ENCODE results near the gene ZMYM5. TPM values are rescaled to one million over a fixed set of nuclear protein-coding genes. Genes with fewer than 3 reads are reported as not detected.

The ZMYM5 gene
- total and polyA plus RNA-seq, 9 of the 15 experiments (the other 6 are each of a cell fraction or from before 2014, with no cell fraction given): 5.4 to 11.9 (median 7.8) TPM

DNA sequence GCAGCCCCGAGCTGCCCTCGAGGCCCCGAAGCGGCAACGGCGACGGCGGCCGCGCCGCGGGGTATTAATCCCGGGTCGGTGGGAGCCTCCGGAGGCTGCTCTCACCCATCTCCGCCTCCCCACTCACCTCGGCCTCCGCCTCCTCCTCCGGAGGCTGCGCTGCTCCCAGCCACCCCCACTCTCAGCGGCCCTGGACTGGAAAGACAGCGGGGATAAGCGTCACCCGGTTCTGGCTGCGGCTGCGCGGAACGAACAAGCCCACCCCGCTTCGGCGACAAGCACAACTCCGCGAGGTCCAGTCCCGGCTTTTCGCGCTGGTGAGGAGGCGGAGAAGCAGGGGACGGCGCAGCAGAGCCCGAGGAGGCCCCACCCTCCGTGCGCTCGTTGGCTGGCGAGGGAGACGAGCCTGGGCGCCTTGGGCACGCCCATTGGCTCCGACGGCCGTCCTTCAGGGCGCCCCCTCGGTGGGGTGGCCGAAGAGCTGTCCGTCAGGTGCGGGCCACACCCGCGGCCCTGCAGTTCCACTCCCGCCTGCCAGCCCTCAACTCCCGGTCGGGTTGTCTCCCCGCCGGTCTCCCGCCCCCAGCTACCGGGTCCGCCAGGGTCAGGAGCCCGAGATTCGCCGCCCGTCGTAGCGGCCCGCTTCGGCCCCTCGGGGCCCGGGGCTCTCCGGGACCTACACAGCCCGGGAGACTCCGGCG lies at the start of gene ZMYM5 (continued):
- TF ChIP-seq, protein P1, sequence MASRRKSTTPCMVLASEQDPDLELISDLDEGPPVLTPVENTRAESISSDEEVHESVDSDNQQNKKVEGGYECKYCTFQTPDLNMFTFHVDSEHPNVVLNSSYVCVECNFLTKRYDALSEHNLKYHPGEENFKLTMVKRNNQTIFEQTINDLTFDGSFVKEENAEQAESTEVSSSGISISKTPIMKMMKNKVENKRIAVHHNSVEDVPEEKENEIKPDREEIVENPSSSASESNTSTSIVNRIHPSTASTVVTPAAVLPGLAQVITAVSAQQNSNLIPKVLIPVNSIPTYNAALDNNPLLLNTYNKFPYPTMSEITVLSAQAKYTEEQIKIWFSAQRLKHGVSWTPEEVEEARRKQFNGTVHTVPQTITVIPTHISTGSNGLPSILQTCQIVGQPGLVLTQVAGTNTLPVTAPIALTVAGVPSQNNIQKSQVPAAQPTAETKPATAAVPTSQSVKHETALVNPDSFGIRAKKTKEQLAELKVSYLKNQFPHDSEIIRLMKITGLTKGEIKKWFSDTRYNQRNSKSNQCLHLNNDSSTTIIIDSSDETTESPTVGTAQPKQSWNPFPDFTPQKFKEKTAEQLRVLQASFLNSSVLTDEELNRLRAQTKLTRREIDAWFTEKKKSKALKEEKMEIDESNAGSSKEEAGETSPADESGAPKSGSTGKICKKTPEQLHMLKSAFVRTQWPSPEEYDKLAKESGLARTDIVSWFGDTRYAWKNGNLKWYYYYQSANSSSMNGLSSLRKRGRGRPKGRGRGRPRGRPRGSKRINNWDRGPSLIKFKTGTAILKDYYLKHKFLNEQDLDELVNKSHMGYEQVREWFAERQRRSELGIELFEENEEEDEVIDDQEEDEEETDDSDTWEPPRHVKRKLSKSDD (conservative IDR thresholded peaks at IDR 0.05; ENCODE audit: low read length): no peak
- TF ChIP-seq ARNT (IDR thresholded peaks at IDR 0.05) (no peak), ILF3 (IDR thresholded peaks at IDR 0.05; ENCODE audit: borderline replicate concordance) (no peak), GATAD2B (IDR thresholded peaks at IDR 0.05; ENCODE audit: borderline replicate concordance) (no peak), MCM5 (IDR thresholded peaks at IDR 0.05; ENCODE audit: low read depth) (no peak), HMGN3 (IDR thresholded peaks at IDR 0.05; ENCODE audit: borderline replicate concordance, extremely low read depth, insufficient read length, low read depth, low read length) (no peak), SLC30A9 (CRISPR knock-in tag; IDR thresholded peaks at IDR 0.05) (no peak), ZNF143 (CRISPR knock-in tag; IDR thresholded peaks at IDR 0.05) (no peak), HMG20A (CRISPR knock-in tag; conservative IDR thresholded peaks at IDR 0.05) (no peak), CBX8 (IDR thresholded peaks at IDR 0.05; ENCODE audit: borderline replicate concordance, extremely low read depth, low read depth, low read length, poor library complexity, severe bottlenecking) (no peak), NCOA2 (IDR thresholded peaks at IDR 0.05; ENCODE audit: partially characterized antibody in 2 of 2) (no peak)
- TF ChIP-seq, protein P2, sequence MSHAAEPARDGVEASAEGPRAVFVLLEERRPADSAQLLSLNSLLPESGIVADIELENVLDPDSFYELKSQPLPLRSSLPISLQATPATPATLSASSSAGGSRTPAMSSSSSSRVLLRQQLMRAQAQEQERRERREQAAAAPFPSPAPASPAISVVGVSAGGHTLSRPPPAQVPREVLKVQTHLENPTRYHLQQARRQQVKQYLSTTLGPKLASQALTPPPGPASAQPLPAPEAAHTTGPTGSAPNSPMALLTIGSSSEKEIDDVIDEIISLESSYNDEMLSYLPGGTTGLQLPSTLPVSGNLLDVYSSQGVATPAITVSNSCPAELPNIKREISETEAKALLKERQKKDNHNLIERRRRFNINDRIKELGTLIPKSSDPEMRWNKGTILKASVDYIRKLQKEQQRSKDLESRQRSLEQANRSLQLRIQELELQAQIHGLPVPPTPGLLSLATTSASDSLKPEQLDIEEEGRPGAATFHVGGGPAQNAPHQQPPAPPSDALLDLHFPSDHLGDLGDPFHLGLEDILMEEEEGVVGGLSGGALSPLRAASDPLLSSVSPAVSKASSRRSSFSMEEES (CRISPR knock-in tag; IDR thresholded peaks at IDR 0.05): no peak
- TF ChIP-seq, protein P3, sequence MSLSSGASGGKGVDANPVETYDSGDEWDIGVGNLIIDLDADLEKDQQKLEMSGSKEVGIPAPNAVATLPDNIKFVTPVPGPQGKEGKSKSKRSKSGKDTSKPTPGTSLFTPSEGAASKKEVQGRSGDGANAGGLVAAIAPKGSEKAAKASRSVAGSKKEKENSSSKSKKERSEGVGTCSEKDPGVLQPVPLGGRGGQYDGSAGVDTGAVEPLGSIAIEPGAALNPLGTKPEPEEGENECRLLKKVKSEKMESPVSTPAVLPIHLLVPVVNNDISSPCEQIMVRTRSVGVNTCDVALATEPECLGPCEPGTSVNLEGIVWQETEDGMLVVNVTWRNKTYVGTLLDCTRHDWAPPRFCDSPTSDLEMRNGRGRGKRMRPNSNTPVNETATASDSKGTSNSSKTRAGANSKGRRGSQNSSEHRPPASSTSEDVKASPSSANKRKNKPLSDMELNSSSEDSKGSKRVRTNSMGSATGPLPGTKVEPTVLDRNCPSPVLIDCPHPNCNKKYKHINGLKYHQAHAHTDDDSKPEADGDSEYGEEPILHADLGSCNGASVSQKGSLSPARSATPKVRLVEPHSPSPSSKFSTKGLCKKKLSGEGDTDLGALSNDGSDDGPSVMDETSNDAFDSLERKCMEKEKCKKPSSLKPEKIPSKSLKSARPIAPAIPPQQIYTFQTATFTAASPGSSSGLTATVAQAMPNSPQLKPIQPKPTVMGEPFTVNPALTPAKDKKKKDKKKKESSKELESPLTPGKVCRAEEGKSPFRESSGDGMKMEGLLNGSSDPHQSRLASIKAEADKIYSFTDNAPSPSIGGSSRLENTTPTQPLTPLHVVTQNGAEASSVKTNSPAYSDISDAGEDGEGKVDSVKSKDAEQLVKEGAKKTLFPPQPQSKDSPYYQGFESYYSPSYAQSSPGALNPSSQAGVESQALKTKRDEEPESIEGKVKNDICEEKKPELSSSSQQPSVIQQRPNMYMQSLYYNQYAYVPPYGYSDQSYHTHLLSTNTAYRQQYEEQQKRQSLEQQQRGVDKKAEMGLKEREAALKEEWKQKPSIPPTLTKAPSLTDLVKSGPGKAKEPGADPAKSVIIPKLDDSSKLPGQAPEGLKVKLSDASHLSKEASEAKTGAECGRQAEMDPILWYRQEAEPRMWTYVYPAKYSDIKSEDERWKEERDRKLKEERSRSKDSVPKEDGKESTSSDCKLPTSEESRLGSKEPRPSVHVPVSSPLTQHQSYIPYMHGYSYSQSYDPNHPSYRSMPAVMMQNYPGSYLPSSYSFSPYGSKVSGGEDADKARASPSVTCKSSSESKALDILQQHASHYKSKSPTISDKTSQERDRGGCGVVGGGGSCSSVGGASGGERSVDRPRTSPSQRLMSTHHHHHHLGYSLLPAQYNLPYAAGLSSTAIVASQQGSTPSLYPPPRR (CRISPR knock-in tag; IDR thresholded peaks at IDR 0.05; ENCODE audit: borderline replicate concordance): no peak
- TF ChIP-seq, protein P4, sequence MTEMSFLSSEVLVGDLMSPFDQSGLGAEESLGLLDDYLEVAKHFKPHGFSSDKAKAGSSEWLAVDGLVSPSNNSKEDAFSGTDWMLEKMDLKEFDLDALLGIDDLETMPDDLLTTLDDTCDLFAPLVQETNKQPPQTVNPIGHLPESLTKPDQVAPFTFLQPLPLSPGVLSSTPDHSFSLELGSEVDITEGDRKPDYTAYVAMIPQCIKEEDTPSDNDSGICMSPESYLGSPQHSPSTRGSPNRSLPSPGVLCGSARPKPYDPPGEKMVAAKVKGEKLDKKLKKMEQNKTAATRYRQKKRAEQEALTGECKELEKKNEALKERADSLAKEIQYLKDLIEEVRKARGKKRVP (CRISPR knock-in tag; IDR thresholded peaks at IDR 0.05): no peak
- TF ChIP-seq, protein P5, sequence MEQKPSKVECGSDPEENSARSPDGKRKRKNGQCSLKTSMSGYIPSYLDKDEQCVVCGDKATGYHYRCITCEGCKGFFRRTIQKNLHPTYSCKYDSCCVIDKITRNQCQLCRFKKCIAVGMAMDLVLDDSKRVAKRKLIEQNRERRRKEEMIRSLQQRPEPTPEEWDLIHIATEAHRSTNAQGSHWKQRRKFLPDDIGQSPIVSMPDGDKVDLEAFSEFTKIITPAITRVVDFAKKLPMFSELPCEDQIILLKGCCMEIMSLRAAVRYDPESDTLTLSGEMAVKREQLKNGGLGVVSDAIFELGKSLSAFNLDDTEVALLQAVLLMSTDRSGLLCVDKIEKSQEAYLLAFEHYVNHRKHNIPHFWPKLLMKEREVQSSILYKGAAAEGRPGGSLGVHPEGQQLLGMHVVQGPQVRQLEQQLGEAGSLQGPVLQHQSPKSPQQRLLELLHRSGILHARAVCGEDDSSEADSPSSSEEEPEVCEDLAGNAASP (IDR thresholded peaks at IDR 0.05): no peak
